GM12873 (cell line): ENCODE results near the gene TFF3.

Experiments used
- CTCF ChIP-seq: IDR thresholded peaks from 2 replicates; pipeline ENCODE4 v1.5.1; 2012; ENCODE audit warnings: low read depth, mild to moderate bottlenecking, moderate library complexity, low read length, control low read depth; ENCODE audit not compliant: insufficient read depth; ENCODE audit errors: missing control alignments

Gene TFF3

GRCh38 chr21:42307106-42307505 is 8.1 kb downstream of the TFF3 start:
- TF ChIP-seq CTCF, result no peak

GRCh38 chr21:42306366-42307035 is 8.7 kb downstream of the TFF3 start:
- TF ChIP-seq CTCF, result no peak

DNA sequence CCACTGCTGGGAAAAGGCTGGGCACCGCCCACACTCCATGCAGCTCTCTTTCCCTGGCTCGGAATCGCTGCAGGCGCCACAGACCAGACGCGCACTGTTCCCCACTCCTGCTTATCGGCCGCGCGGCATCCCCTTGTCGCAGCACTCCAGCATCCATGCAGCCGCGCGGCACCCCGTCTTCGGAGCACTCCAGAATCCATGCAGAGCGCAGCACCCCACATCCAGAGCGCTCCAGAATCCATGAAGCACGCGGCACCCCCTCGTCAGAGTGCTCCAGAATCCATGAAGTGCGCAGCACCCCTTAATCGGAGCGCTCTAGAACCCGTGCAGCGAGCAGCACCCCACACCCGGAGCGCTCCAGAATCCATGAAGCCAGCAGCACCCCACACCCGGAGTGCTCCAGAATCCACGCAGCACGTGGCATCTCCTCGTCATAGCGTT is 9.5 kb downstream of the TFF3 start:
- no peak for TF ChIP-seq CTCF

- TF ChIP-seq CTCF, result no peak
Observed at GRCh38 chr21:42304556-42305454, 10.4 kb downstream of the TFF3 start.

DNA sequence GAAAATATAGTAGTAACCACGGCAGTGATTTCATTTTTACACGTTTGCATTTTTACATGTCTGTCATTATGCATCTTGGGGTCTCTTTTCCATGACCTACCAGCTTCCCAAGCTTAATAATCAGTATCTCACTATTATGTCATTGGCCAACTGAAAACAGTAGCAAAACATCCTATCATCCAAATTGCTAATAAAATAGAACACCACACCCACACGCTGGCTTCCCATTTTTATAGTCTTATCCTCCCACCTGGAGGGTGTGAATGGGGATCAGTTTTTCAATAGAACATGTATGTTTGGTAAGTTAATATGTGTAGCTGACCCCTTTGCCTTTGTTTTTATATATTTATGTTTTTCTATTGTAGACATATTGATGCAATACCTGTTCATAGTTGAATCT is 11.8 kb downstream of the TFF3 start:
- no peak for TF ChIP-seq CTCF

DNA sequence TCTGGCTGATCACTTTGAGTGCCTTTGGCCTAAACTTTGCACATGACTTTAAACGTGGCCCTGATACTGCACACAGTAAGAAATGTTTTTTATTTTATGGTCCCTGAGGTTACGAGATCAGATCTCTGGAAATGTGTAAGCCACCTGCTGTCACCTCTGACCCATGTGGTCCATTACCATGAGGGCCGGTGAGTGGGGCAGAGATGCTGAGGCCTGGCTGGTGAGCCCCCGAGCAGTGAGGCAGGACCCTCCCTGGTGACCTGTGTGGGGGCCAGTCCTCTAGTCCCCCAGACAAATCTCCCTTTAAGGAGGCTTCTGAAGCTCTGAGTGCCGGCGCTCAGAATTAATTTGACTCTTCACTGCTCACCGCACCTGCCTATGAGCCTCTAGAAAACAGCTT is 12.4 kb downstream of the TFF3 start:
- TF ChIP-seq CTCF, result no peak

GRCh38 chr21:42302076-42302650 is 13.0 kb downstream of the TFF3 start:
- no peak for TF ChIP-seq CTCF
